HG02852 (cell line): ENCODE data around the gene LOC128125822.
A peak's percentile ranks its signal among the peaks of the same experiment; 100 is the strongest.
"Not testable (repeated sequence)": the region's sequence is repeated elsewhere in the genome, so short reads cannot be mapped to it uniquely, and the experiment has no call there.

Experiments used
- ATAC-seq: cut with Tn5 transposase; IDR thresholded peaks from one replicate; pipeline ENCODE4 v1.9.1; 2021; ENCODE audit warnings: mild to moderate bottlenecking, moderate library complexity; ENCODE audit not compliant: unreplicated experiment

The LOC128125822 gene

DNA sequence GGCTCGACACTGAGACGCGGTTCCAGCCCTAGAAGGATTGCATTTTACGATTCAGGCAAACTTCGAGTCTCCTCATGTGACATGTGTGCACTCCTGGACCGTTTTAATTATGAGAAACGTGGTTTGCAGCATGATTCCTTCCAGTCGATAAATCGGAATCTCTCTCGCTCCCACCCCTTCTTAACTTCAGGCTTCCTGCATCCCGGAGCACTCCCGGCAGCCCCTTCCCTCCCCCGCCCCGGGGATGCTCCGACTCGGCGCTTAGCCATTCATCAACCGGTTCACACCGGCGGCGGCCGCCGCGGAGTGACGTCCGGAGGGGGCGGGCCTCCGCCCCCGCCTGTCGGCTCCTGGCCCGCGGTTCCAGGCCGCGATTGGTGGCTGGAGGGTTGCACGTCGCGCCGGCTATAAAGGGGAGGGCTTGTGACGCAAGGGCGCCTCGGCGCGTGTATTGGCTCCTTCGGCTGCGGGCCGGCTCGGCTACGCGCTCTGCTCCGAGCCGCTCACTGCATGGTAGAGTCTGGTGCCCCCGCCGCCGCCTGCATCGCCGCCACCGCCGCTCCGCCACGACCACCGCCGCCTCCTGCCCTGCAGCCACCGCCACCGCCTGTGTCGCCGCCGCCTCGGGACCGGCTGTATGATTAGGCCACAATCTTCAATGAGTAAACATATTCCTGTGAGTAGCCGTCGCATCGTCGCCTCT lies at the start of gene LOC128125822, which contains the start of gene PTP4A1:
TSS of gene LOC128125822 (plus strand) at position 437 of the 703 bp plus-strand sequence.
TSS of gene PTP4A1 (plus strand) at position 437 of the 703 bp plus-strand sequence. CDS start 4,401 bp downstream, outside the sequence.
- ATAC-seq = peak; percentile 87

DNA sequence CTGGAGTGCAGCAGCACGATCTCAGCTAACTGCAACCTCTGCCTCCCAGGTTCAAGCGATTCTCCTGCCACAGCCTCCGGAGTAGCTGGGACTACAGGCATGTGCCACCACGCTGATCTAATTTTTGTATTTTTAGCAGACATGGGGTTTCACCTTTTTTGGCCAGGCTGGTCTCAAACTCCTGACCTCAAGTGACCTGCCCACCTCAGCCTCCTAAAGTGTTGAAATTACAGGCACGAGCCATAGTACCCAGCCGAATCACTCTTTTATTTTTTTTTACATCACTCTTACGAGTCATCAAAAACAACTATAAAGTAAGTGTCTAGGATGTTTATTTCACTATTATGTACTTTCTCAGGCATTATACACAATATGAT lies 49.4 kb upstream of the LOC128125822 start:
- ATAC-seq = not testable (repeated sequence)

DNA sequence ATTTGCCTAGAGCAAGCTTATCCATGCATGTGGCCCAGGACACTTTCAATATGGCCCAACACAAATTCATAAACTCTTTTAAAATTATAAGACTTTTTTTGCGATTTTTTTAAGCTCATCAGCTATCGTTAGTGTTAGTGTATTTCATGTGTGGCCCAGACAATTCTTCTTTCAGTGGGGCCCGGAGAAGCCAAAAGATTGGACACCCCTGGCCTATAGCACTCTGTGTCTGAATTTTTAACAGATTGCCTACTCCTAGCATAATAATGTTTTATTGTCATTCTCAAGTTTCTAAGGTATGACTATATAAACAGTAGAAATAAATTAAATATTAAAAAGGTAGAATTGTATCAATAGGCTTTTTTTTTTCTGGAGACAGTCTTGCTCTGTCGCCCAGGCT lies 48.6 kb upstream of the LOC128125822 start:
- no peak for ATAC-seq

DNA sequence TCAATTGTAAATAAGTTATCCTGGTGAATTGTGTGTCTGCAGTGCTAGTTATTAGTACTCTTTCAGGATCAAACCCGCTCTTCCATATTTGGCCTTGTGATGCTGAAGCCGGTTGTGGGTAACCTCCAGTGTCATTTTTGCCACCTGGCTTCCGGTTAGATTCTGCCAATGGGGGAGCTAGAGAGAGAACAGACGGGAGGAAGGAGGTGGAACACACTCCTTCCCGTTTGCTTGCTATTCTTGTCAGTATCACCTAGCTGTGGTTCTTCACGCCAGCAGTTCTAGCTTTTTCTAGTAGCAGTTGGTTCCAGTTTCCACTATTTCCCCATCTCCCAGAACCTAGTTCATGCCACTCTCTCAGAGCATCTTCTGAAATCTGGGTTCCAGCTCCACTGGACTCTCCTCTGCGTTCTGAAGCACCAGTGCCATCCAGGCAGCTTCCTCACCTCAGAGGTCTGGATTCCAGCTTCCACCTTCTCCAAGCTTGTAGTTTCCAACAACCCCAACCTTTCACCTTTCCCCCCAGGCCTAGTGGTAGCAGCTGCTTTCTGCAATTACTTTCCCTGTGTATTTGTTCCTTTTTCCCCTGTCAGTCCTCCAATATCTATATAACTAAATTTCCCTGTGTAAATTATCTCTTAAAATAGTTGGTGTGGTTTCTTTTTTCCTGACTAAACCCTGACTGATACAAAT lies 46.9 kb upstream of the LOC128125822 start:
- ATAC-seq = no peak

DNA sequence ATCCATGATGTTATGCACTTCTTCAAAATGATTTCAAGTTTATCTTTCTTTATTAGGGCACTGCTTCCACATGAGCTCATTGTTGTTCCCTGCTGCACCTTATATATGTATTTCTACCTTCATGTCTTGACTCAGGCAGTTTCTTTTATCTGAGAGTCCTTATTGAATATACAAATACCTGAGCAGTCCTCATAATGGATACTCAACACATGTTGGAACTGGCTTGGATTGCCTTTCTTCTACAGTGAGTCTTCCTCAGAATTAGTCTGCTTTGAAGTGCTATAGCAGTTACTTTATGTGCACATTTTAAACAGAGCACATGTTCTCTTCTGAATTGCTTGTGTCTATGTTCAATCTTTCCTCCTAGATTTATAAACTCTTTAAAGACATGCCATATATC lies 45.3 kb upstream of the LOC128125822 start:
- ATAC-seq = no peak

DNA sequence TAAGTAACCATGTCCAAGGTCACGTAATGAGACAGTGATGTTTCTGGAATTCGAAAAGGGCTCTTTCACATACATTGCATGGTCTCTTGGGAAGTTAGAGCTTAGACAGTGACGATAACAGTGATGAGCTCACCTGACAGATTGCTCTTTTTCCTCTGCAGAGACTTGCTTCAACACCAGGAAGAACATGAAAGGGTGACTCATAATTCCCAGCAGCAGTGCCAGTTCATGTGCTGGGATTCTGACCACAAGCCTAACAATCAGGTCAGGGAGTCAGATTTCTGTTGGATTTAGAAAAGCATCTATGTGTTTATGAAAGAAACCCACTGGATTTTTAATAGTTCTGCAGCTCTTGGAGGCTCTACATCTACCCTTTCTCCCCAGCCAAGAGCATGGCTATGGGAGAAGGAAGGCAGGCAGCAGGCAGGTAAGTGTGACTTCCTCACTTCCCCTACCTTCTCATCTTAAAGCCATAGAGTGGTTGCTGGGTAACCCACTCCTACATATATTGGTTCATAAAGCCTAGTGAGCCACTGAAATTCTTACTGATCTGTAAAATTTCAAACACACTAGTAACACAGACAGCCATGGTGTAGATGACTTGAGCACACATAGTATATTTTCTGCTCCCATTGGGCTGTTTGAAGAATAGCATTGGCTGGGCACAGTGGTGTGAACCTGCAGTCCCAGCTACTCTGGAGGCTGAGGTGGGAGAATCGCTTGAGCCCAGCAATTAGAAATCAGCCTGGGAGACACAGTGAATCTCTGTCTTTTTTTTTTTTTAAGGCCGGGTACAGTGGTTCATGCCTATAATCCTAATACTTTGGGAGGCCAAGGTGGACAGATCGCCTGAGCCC lies 44.4 kb upstream of the LOC128125822 start:
- ATAC-seq = peak; percentile 51

DNA sequence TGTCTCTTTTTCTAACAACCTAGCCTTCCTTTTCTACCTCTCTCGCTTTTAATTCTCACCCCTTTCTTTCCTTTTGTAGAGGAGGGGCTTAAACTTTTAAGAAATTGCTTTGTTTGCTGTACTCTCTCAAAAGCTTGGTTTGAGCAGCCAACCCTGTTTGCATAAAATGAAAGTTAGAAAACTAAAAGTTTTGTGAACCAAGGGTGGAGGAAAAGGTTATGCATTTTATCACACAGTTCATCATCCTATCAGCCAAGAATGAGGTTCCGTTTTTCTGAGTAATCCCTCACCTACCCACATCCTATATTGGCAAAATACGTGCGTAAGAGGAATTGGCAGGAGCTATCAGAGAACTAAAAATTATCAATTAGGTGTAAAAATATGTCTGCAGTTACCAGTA lies 42.8 kb upstream of the LOC128125822 start:
- no peak for ATAC-seq

DNA sequence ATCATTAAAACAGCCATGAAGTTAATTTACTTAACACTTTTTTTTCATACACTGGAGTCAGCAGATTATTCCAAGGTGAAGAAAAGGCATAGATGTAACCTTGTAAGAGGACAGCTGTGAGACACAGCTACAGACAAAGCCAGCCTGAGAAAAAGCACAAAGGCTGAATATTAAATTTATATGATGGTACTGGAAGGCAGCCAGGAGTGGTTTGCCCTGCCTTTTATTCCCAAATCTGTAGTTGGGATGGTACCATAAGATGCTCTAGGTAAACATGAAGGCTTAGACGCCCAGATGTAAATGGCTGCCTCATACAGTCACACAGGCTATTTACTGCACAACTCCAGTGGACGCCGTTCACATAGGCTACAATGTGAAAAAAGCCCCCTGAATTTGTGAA lies 42.1 kb upstream of the LOC128125822 start:
- no peak for ATAC-seq

DNA sequence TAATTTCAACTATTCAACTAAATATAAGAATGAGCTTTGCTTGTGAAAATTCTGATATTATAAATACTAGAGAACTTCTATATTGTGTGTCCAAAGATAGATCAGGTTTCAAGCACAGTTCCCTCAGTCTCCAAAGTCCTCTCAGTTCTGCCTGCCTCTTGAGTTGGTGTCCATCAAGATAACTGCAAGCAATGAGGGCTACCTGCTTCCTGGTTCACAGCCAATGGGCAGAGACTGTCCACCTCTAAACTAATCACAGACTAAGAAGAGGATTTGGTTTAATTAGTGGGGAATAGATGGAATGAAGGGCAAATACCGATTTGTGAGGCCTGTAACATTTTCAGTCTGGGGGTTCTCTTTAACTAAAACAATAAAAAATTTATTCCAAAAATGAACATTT lies 41.3 kb upstream of the LOC128125822 start:
- ATAC-seq = no peak

DNA sequence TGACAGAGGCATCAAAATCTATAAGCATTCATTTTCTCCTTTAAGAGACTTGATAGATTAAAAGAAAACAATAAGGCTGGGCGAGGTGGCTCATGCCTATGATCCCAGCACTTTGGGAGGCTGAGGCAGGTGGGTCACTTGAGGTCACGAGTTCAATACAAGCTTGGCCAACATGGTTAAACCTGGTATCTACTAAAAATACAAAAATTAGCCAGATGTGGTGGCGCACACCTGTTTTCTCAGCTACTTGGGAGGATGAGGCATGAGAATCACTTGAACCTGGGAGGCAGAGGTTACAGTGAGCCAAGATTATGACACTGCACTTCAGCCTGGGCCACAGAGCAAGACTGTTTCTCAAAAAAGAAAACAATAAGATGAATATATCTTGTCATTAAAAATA lies 39.3 kb upstream of the LOC128125822 start:
- ATAC-seq = no peak

DNA sequence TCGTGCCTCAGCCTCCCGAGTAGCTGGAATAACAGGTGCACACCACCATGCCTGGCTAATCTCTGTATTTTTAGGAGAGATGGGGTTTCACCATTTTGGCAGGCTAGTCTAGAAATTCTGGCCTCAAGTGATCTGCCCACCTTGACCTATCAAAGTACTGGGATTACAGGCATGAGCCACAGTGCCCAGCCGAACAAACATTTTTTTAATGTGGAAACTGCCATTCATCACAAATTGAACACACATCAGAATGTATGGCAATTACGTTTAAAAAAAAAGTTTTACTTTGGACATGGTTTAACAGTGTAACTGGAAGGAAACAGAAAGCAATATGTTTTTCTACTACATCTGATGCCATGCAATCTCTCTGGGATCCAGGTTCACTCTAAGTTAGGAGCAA lies 38.3 kb upstream of the LOC128125822 start:
- ATAC-seq = no peak

DNA sequence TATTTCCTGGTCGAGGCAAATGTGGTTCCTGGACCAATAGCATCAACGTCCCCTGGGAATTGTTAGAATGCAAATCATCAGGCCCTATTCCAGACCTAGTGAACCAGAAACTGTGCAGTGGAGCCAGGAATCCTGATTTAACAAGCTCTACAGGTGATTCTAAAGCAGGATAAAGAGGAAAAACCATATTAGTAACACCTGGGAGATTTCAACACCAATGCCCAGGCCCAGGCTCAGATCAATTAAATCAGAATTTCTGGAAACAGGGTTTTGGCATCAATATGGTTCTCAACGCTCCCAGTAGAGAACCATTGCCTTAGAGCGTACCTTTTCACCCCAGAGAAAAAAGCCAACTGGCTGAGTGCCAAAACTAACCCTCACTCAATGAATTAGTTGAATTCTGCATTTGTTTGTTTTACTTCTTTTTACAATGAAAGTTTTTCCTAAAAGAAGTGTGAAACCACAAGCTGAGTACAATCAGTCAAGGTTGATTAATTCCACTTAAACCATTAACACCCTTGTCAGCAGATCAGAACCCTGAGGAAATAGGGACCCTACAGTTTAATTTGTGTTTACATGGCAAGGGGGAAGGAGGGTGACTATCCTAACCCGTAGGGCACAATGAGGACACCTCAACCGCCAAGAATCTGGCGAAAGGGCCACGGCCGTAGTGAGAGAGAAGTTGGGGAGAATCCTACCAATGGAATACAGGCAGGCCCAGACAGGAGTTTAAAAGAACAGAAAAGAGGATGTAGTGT lies 34.9 kb upstream of the LOC128125822 start:
- peak; percentile 52 for ATAC-seq

DNA sequence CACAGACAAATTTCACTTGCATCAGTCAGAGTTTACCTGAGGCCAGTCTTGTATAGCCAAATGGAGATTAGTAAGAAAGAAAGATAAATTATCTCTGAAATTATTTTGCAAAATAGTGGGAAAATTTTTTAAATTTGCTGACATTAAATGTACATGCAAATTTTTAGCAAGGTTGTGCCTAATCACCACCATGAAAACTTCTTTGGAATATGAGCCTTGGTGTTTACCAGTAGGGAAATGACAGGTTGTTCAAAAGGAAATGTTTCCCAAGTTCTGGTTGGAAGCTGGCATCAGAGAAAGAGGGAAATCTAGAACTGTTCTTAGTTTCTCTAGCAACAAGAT lies 34.4 kb upstream of the LOC128125822 start:
- no peak for ATAC-seq

DNA sequence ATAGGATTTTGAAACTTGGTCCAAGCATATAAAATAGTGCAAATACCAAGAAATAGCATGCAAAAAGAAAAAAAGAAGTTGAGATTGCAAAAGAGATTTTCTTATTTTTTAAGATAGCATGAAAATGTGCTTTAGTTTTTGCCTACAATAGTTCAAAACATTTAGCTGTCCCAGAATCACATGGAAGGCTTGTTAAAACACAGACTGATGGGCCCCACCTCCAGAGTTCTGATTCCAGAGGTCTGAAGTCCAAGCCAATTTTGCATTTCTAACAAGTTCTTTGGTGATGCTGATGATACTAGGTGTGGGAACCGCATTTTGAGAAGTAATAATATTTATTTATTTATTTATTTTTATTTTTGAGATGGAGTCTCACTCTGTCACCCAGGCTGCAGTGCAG lies 33.7 kb upstream of the LOC128125822 start:
- no peak for ATAC-seq

DNA sequence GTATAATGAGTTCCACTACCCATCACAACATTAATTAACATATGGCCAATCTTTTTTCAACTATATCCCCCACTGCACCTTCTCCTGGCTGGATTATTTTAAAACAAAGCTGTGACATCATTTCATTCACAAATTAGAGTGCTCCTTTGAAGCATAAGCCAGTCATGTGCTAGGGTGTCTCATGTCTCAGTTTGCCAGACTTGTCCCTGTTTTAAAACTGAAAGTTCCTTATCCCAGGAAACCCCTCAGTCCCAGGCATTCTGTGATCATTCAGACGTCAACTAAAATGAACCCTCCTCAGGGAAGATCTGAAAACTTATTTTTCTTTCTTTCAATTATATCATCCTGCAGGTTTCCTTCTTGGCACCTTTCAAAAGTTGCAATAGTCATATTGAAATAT lies 29.3 kb upstream of the LOC128125822 start:
- ATAC-seq = no peak

DNA sequence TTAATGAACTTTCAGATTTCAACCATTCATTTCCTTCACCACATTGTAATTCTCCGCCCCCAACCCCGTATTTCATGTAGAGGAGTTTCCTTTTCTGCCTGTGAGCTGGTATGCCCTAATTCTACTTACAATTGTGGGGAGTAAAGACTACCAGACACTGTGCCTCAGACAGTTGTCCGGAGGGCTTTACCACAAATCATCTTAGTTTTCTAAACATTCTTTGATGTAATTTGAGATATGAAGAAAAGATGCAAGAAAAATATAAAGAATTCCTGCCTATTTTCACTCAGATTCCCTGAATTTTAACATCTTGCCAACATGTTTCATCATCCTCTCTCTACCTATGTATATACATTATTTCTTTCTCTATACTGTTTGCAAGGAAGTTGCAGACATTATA lies 28.3 kb upstream of the LOC128125822 start:
- ATAC-seq = no peak

DNA sequence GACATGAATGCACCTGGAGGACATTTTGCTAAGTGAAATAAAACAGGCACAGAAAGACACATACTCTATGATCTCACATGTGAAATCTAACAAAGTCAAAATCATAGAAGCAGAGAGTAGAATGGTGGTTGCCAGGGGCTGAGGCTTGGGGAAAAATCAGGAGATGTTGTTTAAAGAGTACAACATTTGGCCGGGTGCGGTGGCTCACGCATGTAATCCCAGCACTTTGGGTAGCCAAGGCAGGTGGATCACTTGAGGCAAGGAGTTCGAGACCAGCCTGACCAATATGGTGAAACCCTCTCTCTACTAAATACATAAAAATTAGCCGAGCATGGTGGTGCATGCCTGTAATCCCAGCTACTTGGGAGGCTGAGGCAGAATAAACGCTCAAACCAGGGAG lies 26.0 kb upstream of the LOC128125822 start:
- ATAC-seq = no peak

DNA sequence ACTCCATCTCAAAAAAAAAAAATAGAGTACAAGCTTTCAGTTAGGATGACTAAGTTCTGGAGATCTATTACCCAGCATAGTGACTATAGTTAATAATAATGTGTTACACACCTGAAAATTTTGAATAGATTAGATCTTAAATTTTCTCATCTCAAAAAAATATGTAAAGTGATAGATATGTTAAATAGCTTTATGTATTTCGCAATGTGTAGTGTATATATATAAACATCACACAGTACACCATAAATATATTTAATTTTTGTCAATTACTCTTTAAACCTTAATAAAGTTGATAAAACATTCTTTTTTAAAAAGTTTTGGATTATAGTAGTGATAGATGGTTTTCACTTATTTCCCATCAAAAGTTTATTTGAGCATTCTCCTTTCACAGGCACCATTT lies 25.6 kb upstream of the LOC128125822 start:
- no peak for ATAC-seq

DNA sequence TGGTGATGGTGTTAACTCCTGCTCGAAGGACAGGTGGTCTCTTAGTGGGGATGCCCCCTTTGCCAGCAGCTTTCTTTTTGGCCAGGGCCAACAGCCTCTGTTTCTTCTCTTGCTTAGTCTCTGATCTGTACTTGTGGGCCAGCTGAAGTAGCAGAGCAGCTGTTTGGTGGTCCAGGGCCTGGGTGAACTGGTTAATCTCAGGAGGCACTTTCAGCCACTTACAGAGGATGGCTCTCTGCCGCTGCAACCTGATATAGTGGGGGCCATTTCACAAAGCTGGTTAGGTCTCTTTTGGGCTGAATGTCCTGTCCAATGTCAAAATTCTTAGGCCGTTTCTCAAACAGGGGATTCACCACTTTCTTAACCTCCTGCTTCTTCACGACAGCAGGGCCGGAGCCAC lies 23.2 kb upstream of the LOC128125822 start:
- no peak for ATAC-seq

DNA sequence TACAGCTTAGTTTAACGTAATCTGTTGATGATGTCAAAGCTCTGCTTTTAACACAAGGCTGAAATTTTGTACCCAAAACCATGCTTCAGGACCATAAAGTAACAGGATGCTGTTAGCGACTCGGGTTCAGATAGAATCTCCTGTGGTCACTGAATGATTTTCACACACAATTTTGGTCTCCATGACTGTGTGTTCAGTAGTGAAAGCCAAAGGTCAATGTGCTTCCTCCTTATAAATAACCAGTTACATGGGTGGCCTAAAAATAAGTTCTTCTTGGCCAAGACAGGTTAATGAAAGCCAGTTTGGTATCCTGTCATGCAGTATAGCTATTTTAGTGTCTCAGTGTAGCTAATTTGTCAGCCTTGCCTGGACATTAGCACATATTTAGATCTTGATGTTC lies 19.1 kb upstream of the LOC128125822 start:
- ATAC-seq = peak; percentile 99

DNA sequence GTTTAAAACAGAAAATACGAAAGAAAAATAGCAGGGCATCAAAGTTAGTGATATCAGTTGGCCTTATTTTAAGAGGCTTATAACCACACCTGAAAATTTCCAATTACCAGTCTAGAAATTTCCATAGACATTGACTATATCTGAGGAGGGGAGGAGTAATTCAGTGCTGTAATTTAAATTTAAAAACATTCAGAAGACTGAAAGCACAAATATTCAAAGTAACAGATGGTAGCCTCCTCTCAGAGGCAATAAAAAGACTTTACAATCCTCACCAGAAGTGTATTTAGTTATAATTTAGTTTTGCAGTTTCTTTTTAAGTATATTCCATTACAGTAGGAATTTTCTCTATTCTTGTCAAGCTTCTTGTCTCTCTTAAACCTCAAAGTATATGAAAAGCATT lies 18.4 kb upstream of the LOC128125822 start:
- ATAC-seq = no peak
